ENCODE measurements around the gene XXYLT1.

GRCh38 chr3:195159117-195159813, 111.7 kb downstream of the XXYLT1 start:
- no peak for TF ChIP-seq SUZ12 (IDR thresholded peaks at IDR 0.05; ENCODE audit: extremely low read depth, insufficient read depth, insufficient read length)
- no peak for TF ChIP-seq YY1 (IDR thresholded peaks at IDR 0.05; ENCODE audit: insufficient read depth, insufficient read length)
- no peak for TF ChIP-seq ZNF274 (IDR thresholded peaks at IDR 0.05; ENCODE audit: low read depth, low read length)
